CD4-positive, alpha-beta T cell (primary cell): ENCODE results near the gene NEURL3. TPM values are rescaled to one million over a fixed set of nuclear protein-coding genes. Genes with fewer than 3 reads are reported as not detected.

Source experiments
- ATAC-seq: fragments of 200-7000 bp; cut with Tn5 transposase; one replicate; pipeline ENCODE4 v1.10.0; 2022; ENCODE audit warnings: mild to moderate bottlenecking; ENCODE audit not compliant: poor library complexity
- CTCF ChIA-PET: fragments of 350-600 bp; sonication (Branson Sonifier 250); formaldehyde crosslinking; loops from one replicate; lab custom pipeline; 2021; ENCODE audit warnings: antibody characterized with exemption, inconsistent platforms; lab: Charles Lee
- POLR2A ChIA-PET: fragments of 350-600 bp; sonication (Branson Sonifier 250); formaldehyde crosslinking; loops from one replicate; lab custom pipeline; 2021; ENCODE audit warnings: antibody characterized with exemption, inconsistent platforms; lab: Charles Lee
- DNase-seq, 14 experiments: peaks; one replicate each; pipeline ENCODE4 v3.0.0-alpha.2; 2013 to 2020; ENCODE audit warnings: mixed read lengths in 2 of 14
- H3K27ac ChIP-seq, 2 donors: one replicate each; pipeline versions ENCODE4 v1.5.1 to v1.7.0; 2013; ENCODE audit warnings: low read length in 2 of 2, low read depth in 1 of 2, mild to moderate bottlenecking in 1 of 2
- H3K27me3 ChIP-seq, 2 experiments: 1 replicate in 1 of 2; 2 replicates in 1 of 2; pipeline versions ENCODE4 v1.6.1 to v1.7.0; 2013; ENCODE audit warnings: low read length in 2 of 2, control low read depth in 1 of 2, mild to moderate bottlenecking in 1 of 2, moderate library complexity in 1 of 2; ENCODE audit not compliant: insufficient read depth in 2 of 2, control insufficient read depth in 1 of 2
- H3K36me3 ChIP-seq: one replicate; pipeline ENCODE4 v1.6.1; 2013; ENCODE audit warnings: low read length, control low read depth; ENCODE audit not compliant: insufficient read depth
- H3K4me1 ChIP-seq: one replicate; pipeline ENCODE4 v1.6.1; 2013; ENCODE audit warnings: low read length, control low read depth; ENCODE audit not compliant: insufficient read depth
- H3K4me3 ChIP-seq: one replicate; pipeline ENCODE4 v1.5.1; 2013; ENCODE audit warnings: mild to moderate bottlenecking, low read length, moderate library complexity
- H3K9me3 ChIP-seq, 2 experiments: 1 replicate in 1 of 2; 2 replicates in 1 of 2; pipeline versions ENCODE4 v1.6.1 to v1.7.0; 2013; ENCODE audit warnings: low read length in 2 of 2, mild to moderate bottlenecking in 2 of 2, control low read depth in 1 of 2, moderate library complexity in 1 of 2; ENCODE audit not compliant: control insufficient read depth in 1 of 2, insufficient read depth in 1 of 2
- H3K27ac Mint-ChIP-seq: one replicate; pipeline ENCODE4 v1.8.0; 2020; ENCODE audit warnings: mixed read lengths
- H3K27me3 Mint-ChIP-seq: one replicate; pipeline ENCODE4 v1.8.0; 2021; ENCODE audit warnings: mixed read lengths
- H3K36me3 Mint-ChIP-seq: one replicate; pipeline ENCODE4 v1.8.0; 2021; ENCODE audit warnings: low read depth, mixed read lengths
- H3K4me1 Mint-ChIP-seq: one replicate; pipeline ENCODE4 v1.8.0; 2021; ENCODE audit warnings: low read depth, mixed read lengths
- H3K4me3 Mint-ChIP-seq: one replicate; pipeline ENCODE4 v1.8.0; 2020; ENCODE audit warnings: mild to moderate bottlenecking, mixed read lengths
- H3K9me3 Mint-ChIP-seq: one replicate; pipeline ENCODE4 v1.8.0; 2020; ENCODE audit warnings: mixed read lengths
- intact Hi-C, 2 experiments: fragments of 100-400 bp; cut with DNase I in 1 of 2; cut with micrococcal nuclease in 1 of 2; formaldehyde crosslinking; loops; one replicate each; pipeline versions ENCODE4 v1.15.1 to v1.9.0; 2023 to 2025; cut with DNase I, micrococcal nuclease
- total RNA-seq, 174 experiments: library from RNA in 2 of 174; stranded (reverse) in 2 of 174; gene quantifications; one replicate each; pipeline ENCODE4 v1.2.3 and lab custom pipeline; 2021 to 2026
- TF ChIP-seq, protein P1 (sequence below): fragments of 200-600 bp; IDR thresholded peaks from one replicate; pipeline ENCODE4 v1.8.0; 2022; ENCODE audit warnings: antibody characterized with exemption, mild to moderate bottlenecking

The NEURL3 gene
- total RNA-seq, 2 experiments from 2014 or later, result not detected

DNA sequence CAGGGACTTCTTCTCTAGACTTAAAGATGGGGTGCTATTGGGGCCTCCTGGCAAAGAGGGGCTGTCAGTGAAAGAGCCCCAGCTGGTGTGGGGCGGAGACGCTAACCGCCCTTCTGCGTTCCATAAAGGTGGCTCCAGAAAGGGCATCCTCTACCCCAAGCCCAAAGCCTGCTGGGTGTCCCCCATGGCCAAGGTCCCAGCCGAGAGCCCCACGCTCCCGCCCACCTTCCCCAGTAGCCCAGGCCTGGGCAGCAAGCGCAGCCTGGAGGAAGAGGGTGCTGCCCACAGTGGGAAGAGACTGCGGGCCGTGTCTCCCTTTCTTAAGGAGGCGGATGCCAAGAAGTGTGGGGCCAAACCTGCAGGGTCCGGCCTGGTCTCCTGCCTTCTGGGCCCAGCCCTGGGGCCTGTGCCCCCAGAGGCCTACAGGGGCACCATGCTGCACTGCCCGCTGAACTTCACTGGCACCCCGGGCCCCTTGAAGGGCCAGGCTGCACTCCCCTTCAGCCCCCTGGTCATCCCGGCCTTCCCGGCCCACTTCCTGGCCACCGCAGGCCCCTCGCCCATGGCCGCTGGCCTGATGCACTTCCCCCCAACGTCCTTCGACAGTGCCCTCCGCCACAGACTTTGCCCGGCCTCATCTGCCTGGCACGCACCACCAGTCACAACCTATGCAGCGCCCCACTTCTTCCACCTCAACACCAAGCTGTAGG, 46.6 kb upstream of the NEURL3 start:
- H3K36me3 Mint-ChIP-seq, result peaks cover 43% of the 10 kb centered on the region
- ChIA-PET CTCF (no interaction called here), POLR2A (interaction anchor here (6.7 kb wide), 1 partner anchor 12 kb away, joined by 145 read pairs; the partner anchor contains the start of gene ARID5A)
- peak overlapping the region; percentile 30 for H3K4me3 Mint-ChIP-seq
- peak in 2 of 14 experiments; percentile 11 to 42 for DNase-seq
- no peaks in the 10 kb centered on the region for H3K27me3 Mint-ChIP-seq
- TF ChIP-seq, protein P1, sequence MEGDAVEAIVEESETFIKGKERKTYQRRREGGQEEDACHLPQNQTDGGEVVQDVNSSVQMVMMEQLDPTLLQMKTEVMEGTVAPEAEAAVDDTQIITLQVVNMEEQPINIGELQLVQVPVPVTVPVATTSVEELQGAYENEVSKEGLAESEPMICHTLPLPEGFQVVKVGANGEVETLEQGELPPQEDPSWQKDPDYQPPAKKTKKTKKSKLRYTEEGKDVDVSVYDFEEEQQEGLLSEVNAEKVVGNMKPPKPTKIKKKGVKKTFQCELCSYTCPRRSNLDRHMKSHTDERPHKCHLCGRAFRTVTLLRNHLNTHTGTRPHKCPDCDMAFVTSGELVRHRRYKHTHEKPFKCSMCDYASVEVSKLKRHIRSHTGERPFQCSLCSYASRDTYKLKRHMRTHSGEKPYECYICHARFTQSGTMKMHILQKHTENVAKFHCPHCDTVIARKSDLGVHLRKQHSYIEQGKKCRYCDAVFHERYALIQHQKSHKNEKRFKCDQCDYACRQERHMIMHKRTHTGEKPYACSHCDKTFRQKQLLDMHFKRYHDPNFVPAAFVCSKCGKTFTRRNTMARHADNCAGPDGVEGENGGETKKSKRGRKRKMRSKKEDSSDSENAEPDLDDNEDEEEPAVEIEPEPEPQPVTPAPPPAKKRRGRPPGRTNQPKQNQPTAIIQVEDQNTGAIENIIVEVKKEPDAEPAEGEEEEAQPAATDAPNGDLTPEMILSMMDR, result no peak
- Histone ChIP-seq H3K36me3 (peaks cover 58% of the 10 kb centered on the region), H3K4me3 (no peak overlapping the region), H3K27ac (no peak overlapping the region), H3K27me3 (no peaks in the 10 kb centered on the region), H3K4me1 (peaks cover 29% of the 10 kb centered on the region), H3K9me3 (no peaks in the 10 kb centered on the region)
- peaks cover 33% of the 10 kb centered on the region for H3K4me1 Mint-ChIP-seq
- no peak for ATAC-seq
- H3K9me3 Mint-ChIP-seq, result no peaks in the 10 kb centered on the region
- intact Hi-C loops, result loop anchor here in 1 of 2 experiments (2.0 kb wide), 1 partner anchor 13 kb away; no protein-coding TSS in a partner anchor
- peak overlapping the region; percentile 79 for H3K27ac Mint-ChIP-seq

DNA sequence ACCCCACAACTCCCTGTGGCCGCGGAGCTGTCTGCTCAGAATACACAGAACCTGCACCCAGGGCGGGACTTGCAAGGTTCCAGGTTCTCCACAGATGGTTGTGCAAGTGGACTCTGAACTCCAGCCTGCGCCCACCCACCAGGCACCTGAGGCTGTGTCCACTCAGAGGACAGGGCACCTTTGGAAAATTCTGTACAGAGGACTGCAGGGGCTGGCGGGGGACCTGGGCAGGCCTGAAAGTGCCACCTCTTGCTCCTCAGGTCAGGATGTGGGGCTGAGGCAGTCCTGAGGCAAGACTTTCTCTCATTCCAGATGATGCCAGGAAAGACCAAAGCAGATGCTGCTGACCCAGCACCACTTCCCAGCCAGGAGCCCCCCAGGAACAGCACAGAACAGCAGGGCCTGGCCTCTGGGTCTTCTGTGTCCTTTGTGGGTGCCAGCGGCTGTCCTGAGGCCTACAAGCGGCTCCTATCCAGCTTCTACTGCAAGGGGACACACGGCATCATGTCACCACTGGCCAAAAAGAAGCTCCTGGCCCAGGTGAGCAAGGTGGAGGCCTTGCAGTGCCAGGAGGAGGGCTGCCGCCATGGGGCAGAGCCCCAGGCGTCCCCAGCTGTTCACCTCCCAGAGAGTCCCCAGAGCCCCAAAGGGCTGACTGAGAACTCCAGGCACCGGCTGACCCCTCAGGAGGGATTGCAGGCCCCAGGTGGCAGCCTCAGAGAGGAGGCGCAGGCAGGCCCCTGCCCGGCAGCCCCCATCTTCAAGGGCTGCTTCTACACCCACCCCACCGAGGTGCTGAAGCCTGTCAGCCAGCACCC, 45.8 kb upstream of the NEURL3 start:
- no peaks in the 10 kb centered on the region for H3K27me3 ChIP-seq
- TF ChIP-seq, protein P1, result no peak
- Mint-ChIP-seq H3K36me3 (peaks cover 51% of the 10 kb centered on the region), H3K9me3 (no peaks in the 10 kb centered on the region), H3K4me1 (peaks cover 37% of the 10 kb centered on the region), H3K27me3 (no peaks in the 10 kb centered on the region), H3K27ac (no peak overlapping the region), H3K4me3 (no peak overlapping the region)
- H3K4me3 ChIP-seq, result no peak overlapping the region
- no peak overlapping the region for H3K27ac ChIP-seq
- intact Hi-C loops, result no loop called here
- H3K36me3 ChIP-seq, result peaks cover 64% of the 10 kb centered on the region
- CTCF ChIA-PET, result interaction anchor here (1.6 kb wide), 1 partner anchor 12 kb away, joined by 3 read pairs; no protein-coding TSS in a partner anchor
- POLR2A ChIA-PET, result interaction anchor here (6.7 kb wide), 1 partner anchor 11 kb away, joined by 145 read pairs; the partner anchor contains the start of gene ARID5A
- H3K4me1 ChIP-seq, result peaks cover 37% of the 10 kb centered on the region
- DNase-seq, result peak in 2 of 14 experiments; percentile 12 to 19
- no peaks in the 10 kb centered on the region for H3K9me3 ChIP-seq
- no peak for ATAC-seq

DNA sequence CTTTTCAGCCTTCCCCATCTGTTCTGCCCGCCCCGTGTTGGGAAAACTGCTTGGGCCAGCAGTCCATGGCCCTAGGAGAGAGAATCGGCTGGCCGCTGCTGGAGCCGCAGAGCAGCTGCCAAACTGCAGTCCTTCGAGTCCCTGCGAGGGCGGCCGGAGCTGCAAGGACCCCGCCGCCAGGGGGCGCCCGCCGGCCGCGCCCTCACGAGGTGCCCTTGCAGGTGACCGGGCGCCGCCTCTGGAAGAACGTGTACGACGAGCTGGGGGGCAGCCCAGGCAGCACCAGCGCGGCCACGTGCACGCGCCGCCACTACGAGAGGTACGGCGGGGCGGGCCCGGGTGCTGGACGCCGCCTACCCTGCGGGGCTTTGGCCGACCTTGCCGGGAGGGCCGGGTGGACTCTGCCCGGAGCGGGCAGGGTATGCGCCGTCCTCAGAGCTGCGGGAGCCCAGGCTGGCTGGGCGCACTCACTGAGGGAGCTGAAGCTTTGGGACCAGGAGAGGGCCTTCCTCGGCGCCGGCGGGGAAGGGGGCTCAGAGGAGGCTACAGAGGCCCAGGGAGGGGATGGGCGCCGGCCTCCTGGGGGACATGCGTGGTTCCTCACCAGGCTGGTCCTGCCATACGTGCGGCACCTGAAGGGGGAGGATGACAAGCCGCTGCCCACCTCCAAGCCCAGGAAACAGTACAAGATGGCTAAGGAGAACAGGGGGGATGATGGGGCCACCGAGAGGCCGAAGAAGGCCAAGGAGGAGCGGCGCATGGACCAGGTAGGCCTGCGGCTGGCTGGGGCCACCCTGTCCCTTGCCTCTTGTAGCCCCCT, 45.0 kb upstream of the NEURL3 start:
- no peak for ATAC-seq
- no peaks in the 10 kb centered on the region for H3K9me3 ChIP-seq
- H3K36me3 ChIP-seq, result peaks cover 68% of the 10 kb centered on the region
- Mint-ChIP-seq H3K4me1 (peaks cover 46% of the 10 kb centered on the region), H3K36me3 (peaks cover 57% of the 10 kb centered on the region), H3K4me3 (no peak overlapping the region), H3K27me3 (no peaks in the 10 kb centered on the region), H3K27ac (peak overlapping the region; percentile 76), H3K9me3 (no peaks in the 10 kb centered on the region)
- intact Hi-C loops, result no loop called here
- H3K27ac ChIP-seq, result no peak overlapping the region
- peaks cover 45% of the 10 kb centered on the region for H3K4me1 ChIP-seq
- ChIA-PET CTCF (interaction anchor here (1.6 kb wide), 1 partner anchor 11 kb away, joined by 3 read pairs; no protein-coding TSS in a partner anchor), POLR2A (interaction anchor here (6.7 kb wide), 1 partner anchor 10 kb away, joined by 145 read pairs; the partner anchor contains the start of gene ARID5A)
- TF ChIP-seq, protein P1, result no peak
- DNase-seq, result peak in 2 of 14 experiments; percentile 16 to 45
- H3K4me3 ChIP-seq, result no peak overlapping the region
- H3K27me3 ChIP-seq, result no peaks in the 10 kb centered on the region
